HL-60/S4 treated with retinoic acid at 250 ng/mL for 4 days and 3 days (cell line): ENCODE data around the gene EYS.

ENCODE experiments used
- in situ Hi-C: fragments of 300-500 bp; cut with MboI; formaldehyde crosslinking; loops from 2 replicates; pipeline ENCODE4 v1.7.0; 2022; ENCODE audit warnings: low sequenced_read_pairs

Gene EYS

GRCh38 chr6:64680446-64680845 lies 1026.6 kb downstream of the EYS start:
- in situ Hi-C loops: no loop called here

GRCh38 chr6:64679416-64679815 lies 1027.6 kb downstream of the EYS start:
- in situ Hi-C loops: no loop called here

DNA sequence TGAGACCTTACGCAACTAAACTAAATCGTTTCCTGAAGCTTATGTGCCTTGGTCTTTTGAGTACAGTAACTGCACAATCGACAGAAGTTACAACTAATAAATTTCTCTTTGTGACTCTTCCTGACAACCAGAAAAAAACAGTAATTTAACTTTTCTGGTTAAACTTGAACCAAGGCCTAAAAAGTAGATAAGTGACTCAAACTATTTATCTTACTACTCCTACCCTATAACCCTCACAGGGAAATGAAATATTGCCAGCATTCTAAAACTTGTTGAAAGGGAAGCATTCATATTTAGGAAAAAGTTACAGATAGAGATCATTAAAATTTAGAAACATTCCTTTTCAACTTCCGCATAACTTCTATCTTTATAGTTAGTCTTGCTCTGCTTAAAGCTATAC lies 1034.4 kb downstream of the EYS start:
- in situ Hi-C loops: no loop called here

- in situ Hi-C loops: no loop called here
These were observed 1034.9 kb downstream of the EYS start for GRCh38 chr6:64672131-64672530.

DNA sequence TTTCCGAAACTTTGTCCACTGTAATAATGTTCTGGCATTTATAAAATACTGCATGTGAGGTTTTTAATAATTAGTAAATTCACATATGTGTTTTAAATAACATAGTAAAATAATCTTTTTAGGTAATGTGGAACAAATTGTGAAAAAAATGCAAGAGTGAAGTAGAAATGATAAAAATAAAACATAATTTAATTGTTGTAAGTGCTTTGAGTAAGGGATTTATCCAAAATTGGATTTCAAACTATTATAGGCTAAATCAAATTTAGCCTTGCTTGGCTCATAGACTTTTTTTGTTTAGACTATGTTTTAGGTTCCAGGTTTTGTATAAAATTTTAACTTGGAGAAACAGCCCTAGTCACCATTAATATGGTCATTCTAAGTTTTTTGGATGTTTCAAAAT lies 1041.9 kb downstream of the EYS start:
- in situ Hi-C loops: no loop called here

GRCh38 chr6:64664480-64664879 lies 1042.5 kb downstream of the EYS start:
- in situ Hi-C loops: no loop called here

DNA sequence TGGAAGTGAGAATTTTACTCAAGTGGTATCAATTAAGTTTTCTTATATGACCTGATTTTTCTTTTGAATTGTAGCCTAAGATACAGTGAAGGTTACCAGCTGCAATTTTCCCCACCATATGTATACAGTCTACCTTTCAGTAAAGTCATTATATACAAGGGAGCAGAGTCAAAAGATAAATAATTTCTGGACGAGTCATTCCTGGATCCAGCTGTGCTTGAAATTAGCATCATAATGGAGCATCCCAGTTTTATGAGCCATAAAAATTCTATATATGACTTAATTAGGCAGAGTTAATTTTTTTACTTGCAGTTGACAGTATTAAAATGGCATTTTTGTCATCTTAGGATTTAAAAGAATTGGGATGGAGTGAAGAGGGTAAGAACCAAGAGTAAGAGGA lies 1063.0 kb downstream of the EYS start:
- in situ Hi-C loops: no loop called here

GRCh38 chr6:64630901-64631300 lies 1076.1 kb downstream of the EYS start:
- in situ Hi-C loops: no loop called here

GRCh38 chr6:64622944-64623343 lies 1084.1 kb downstream of the EYS start:
- in situ Hi-C loops: no loop called here

DNA sequence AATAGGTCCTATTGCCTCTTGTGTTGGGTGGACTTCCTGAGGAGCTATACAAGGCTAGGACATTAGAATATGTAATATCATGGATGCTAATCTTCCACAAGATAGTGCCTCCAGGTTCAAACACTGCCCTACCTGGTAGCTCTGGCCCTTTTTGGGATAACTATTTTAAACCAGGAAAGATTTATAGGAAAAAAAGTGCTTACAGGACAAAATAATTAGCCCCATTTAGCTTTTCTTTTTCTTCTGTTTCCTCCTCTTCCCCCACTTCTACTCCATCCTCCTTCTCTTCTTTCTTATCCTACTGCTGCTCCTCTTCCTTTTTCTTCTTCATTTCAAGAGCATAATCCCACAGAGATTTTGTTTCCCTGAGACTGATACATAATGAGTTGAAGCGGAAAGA lies 1104.0 kb downstream of the EYS start:
- in situ Hi-C loops: no loop called here

- in situ Hi-C loops: no loop called here
These were observed 1115.4 kb downstream of the EYS start for GRCh38 chr6:64591676-64592036.

DNA sequence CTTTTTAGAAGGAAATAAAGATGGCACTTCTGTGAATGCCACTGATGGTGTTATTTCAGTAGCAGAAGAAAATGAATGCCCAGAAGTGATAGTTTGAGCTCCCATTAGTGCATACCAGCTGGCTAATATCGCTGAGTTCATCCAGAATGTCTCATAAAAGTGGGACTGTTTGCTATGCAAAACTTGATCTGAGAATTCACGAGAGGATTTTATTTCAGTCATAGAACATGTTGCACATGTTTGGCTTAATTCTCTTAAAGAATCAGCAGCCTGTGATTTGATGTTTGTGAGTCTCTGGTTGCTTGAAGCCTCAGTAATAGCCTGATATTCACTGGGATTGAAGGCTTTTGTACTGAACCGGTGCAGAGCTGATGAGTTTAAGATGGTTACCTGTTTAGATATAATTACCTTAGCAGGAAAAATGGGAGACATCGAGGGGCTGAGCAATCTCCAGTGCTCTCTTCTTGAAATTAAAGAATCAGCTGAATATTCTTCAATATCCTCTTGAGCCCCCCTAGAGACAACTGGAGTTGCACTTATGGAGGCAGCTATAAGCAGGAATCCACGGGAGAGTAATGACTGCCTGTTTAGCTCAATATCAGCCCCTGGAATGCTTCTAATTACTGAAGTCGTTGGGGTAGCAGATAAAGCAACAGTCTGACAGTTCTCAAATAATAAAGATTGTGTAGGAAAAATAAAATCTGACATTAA lies 1115.9 kb downstream of the EYS start:
- in situ Hi-C loops: no loop called here

DNA sequence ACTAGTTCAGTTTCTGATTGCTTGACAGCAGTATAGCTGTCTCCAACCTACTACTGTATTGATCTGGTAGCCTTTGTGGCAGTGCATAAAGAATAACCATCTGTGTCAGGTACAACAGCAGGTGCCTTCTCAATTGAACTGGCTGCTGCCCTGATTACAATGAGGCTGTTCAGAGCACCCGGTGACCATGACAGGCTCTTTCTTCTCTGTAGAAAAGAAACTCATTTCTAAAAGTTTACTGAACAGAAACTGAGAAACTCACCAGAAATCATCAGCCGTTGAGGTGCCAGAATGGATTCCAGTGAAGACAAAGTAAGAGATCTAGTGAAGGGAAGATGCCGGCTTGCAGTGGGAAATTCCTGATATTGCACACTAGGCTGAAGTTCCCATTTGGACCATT lies 1117.1 kb downstream of the EYS start:
- in situ Hi-C loops: no loop called here

GRCh38 chr6:64580346-64580745 lies 1126.7 kb downstream of the EYS start:
- in situ Hi-C loops: no loop called here

DNA sequence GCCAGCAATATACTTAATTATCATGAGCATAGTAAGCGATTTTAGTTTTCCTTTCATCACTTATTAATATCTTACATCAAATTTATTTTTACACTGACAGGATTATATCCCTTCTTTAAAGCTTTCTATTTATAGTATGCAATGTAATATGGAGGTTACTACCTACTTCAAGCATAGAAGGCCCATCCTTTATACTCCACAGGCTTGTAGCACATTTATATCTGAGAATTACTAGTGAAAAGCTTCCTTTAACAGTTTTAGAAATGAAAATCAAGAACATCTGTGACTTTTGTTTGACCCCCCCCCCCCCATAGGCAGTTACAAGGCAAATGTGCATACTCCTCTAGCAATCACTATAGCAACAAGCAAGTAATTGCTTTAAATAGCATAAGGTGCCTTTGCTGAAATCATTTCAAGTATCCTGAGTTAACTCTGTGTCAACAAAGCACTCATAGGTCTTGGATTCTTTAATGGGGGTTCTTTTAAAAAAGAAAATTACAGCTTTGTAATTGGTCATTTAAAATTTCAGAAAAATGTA lies 1153.7 kb downstream of the EYS start:
- in situ Hi-C loops: no loop called here

DNA sequence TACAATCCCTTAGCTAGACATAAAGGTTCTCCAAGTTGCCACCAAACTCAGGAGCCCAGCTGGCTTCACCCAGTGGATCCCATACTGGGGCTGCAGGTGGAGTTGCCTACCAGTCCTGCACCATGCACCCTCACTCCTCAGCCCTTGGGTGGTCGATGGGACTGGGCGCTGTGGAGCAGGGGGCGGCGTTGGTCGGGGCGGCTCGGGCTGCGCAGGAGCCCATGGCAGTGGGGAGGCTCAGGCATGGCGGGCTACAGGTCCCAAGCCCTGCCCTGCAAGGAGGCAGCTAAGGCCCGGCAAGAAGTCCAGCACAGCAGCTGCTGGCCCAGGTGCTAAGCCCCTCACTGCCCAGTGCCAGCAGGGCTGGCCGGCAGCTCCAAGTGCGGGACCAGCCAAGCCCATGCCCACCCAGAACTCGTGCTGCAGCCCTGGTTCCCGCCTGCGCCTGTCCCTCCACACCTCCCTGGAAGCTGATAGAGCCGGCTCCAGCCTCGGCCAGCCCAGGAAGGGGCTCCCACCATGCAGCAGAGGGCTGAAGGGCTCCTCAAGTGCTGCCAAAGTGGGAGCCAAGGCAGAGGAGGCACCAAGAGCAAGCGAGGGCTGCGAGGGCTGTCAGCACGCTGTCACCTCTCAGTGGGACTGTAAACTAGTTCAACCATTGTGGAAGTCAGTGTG lies 1159.3 kb downstream of the EYS start:
- in situ Hi-C loops: no loop called here

GRCh38 chr6:64539917-64540316 lies 1167.1 kb downstream of the EYS start:
- in situ Hi-C loops: no loop called here

DNA sequence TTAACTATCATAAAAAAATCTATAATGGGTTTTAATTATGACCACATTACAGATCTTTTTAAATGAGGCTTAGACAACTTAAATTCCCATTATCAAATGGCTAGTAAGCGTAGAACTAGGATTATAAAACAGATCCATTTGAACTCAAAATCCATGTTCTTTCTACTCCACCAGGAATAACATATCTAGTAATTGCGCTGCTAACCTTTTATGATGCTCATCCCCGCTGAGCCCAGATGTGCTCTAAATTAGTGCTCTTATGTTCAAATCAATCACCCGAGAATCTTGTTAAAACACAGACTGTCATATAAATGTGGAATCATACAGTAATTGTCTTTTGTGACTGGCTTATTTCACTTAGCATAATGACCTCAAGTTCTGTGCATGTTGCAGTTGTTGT lies 1168.3 kb downstream of the EYS start:
- in situ Hi-C loops: no loop called here

- in situ Hi-C loops: no loop called here
These were observed 1179.1 kb downstream of the EYS start for GRCh38 chr6:64527899-64528298.

GRCh38 chr6:64522859-64523258 lies 1184.2 kb downstream of the EYS start:
- in situ Hi-C loops: no loop called here

DNA sequence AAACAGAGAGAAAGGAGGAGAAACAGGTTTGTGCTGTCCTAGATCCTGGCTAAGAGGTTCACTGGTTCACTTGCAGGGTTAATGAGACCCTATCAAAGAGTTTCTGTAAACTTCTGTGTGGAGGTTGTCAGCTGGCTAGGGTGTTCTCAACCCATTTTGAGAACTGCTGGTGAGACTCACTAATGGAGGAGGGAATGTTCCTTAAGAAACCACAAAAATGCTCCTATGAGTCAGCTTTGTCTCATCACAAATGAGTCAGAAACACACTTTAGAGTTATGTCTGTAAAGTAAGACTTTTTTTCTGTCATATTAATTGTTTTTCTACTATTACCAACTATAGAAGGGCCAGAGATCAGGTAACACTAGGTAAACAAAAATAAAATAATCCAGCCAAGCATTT lies 1187.0 kb downstream of the EYS start:
- in situ Hi-C loops: no loop called here

GRCh38 chr6:64516393-64516792 lies 1190.6 kb downstream of the EYS start:
- in situ Hi-C loops: no loop called here

DNA sequence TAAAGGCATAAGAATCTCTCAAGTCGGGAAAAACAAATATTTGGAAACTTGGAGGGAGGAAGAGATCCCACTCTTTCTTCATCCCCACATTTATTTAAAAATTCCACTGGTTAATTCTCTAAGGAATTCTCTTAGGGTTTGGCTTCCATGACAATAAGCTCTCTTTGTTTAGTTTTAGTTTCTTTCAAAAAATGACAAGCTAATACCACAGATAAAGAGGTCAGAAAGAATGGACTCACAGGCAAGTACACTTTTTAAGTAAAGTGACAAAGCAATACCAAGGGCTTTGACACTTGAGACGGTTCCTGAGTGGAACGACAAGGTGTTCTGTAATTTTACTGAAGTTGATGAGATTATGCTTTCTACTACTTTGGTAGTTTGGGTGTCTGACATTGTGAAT lies 1199.4 kb downstream of the EYS start:
- in situ Hi-C loops: no loop called here
